Measurements from ENCODE around the gene GUF1. TPM values are rescaled to one million over a fixed set of nuclear protein-coding genes. Genes with fewer than 3 reads are reported as not detected.

The GUF1 gene
- total and polyA plus RNA-seq, 2 experiments from 2014 or later, result 15.4 to 39.9 TPM

DNA sequence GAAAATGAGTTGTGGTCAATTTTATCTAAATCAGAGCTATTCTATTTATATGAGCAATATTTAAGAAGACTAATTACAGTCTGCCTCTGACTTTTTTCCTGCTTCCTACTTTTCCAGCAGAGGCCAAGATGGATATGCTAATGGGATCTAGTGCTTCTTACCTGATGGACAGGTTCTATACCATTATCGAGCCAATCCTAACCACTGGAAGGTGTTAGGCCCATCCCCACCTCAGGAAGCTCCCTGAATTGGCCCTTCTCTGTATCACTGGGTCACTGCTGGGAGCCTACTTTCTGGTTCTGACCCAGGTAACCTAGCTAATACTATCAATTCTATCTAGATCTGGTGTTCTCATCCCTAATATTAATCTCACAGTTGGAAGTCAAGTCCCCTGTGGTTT lies 26.2 kb upstream of the GUF1 start:
- H3K4me2 ChIP-seq, result no peak overlapping the region
- H4K20me1 ChIP-seq (replicated peaks; ENCODE audit: insufficient read depth), result no peaks in the 10 kb centered on the region
- Mint-ChIP-seq H3K4me3 (no peak overlapping the region), H3K27me3 (ENCODE audit: insufficient read depth, low read depth, poor library complexity) (no peaks in the 10 kb centered on the region), H3K27ac (no peak overlapping the region), H3K36me3 (ENCODE audit: low read depth) (no peaks in the 10 kb centered on the region), H3K9me3 (no peaks in the 10 kb centered on the region), H3K4me1 (no peaks in the 10 kb centered on the region)
- H3F3A ChIP-seq (replicated peaks; ENCODE audit: low read depth), result no peaks in the 10 kb centered on the region
- TF ChIP-seq JUNB (IDR thresholded peaks at IDR 0.05; ENCODE audit: unreplicated experiment), result no peak
- no peak for TF ChIP-seq EZH2 (IDR thresholded peaks at IDR 0.05; ENCODE audit: low read depth, unreplicated experiment)
- no peak for TF ChIP-seq NANOG (IDR thresholded peaks at IDR 0.05; ENCODE audit: borderline replicate concordance)
- TF ChIP-seq, protein P1, sequence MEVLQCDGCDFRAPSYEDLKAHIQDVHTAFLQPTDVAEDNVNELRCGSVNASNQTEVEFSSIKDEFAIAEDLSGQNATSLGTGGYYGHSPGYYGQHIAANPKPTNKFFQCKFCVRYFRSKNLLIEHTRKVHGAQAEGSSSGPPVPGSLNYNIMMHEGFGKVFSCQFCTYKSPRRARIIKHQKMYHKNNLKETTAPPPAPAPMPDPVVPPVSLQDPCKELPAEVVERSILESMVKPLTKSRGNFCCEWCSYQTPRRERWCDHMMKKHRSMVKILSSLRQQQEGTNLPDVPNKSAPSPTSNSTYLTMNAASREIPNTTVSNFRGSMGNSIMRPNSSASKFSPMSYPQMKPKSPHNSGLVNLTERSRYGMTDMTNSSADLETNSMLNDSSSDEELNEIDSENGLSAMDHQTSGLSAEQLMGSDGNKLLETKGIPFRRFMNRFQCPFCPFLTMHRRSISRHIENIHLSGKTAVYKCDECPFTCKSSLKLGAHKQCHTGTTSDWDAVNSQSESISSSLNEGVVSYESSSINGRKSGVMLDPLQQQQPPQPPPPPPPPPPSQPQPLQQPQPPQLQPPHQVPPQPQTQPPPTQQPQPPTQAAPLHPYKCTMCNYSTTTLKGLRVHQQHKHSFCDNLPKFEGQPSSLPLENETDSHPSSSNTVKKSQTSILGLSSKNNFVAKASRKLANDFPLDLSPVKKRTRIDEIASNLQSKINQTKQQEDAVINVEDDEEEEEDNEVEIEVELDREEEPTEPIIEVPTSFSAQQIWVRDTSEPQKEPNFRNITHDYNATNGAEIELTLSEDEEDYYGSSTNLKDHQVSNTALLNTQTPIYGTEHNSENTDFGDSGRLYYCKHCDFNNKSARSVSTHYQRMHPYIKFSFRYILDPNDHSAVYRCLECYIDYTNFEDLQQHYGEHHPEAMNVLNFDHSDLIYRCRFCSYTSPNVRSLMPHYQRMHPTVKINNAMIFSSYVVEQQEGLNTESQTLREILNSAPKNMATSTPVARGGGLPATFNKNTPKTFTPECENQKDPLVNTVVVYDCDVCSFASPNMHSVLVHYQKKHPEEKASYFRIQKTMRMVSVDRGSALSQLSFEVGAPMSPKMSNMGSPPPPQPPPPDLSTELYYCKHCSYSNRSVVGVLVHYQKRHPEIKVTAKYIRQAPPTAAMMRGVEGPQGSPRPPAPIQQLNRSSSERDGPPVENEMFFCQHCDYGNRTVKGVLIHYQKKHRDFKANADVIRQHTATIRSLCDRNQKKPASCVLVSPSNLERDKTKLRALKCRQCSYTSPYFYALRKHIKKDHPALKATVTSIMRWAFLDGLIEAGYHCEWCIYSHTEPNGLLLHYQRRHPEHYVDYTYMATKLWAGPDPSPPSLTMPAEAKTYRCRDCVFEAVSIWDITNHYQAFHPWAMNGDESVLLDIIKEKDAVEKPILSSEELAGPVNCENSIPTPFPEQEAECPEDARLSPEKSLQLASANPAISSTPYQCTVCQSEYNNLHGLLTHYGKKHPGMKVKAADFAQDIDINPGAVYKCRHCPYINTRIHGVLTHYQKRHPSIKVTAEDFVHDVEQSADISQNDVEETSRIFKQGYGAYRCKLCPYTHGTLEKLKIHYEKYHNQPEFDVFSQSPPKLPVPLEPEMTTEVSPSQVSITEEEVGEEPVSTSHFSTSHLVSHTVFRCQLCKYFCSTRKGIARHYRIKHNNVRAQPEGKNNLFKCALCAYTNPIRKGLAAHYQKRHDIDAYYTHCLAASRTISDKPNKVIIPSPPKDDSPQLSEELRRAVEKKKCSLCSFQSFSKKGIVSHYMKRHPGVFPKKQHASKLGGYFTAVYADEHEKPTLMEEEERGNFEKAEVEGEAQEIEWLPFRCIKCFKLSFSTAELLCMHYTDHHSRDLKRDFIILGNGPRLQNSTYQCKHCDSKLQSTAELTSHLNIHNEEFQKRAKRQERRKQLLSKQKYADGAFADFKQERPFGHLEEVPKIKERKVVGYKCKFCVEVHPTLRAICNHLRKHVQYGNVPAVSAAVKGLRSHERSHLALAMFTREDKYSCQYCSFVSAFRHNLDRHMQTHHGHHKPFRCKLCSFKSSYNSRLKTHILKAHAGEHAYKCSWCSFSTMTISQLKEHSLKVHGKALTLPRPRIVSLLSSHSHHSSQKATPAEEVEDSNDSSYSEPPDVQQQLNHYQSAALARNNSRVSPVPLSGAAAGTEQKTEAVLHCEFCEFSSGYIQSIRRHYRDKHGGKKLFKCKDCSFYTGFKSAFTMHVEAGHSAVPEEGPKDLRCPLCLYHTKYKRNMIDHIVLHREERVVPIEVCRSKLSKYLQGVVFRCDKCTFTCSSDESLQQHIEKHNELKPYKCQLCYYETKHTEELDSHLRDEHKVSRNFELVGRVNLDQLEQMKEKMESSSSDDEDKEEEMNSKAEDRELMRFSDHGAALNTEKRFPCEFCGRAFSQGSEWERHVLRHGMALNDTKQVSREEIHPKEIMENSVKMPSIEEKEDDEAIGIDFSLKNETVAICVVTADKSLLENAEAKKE (CRISPR knock-in tag; IDR thresholded peaks at IDR 0.05), result no peak
- TF ChIP-seq CREB1 (CRISPR knock-in tag; IDR thresholded peaks at IDR 0.05; ENCODE audit: low read depth), result no peak
- no peak for TF ChIP-seq POLR2AphosphoS5 (IDR thresholded peaks at IDR 0.05; ENCODE audit: low read depth)
- TF ChIP-seq, protein P2, sequence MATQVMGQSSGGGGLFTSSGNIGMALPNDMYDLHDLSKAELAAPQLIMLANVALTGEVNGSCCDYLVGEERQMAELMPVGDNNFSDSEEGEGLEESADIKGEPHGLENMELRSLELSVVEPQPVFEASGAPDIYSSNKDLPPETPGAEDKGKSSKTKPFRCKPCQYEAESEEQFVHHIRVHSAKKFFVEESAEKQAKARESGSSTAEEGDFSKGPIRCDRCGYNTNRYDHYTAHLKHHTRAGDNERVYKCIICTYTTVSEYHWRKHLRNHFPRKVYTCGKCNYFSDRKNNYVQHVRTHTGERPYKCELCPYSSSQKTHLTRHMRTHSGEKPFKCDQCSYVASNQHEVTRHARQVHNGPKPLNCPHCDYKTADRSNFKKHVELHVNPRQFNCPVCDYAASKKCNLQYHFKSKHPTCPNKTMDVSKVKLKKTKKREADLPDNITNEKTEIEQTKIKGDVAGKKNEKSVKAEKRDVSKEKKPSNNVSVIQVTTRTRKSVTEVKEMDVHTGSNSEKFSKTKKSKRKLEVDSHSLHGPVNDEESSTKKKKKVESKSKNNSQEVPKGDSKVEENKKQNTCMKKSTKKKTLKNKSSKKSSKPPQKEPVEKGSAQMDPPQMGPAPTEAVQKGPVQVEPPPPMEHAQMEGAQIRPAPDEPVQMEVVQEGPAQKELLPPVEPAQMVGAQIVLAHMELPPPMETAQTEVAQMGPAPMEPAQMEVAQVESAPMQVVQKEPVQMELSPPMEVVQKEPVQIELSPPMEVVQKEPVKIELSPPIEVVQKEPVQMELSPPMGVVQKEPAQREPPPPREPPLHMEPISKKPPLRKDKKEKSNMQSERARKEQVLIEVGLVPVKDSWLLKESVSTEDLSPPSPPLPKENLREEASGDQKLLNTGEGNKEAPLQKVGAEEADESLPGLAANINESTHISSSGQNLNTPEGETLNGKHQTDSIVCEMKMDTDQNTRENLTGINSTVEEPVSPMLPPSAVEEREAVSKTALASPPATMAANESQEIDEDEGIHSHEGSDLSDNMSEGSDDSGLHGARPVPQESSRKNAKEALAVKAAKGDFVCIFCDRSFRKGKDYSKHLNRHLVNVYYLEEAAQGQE (IDR thresholded peaks at IDR 0.05; ENCODE audit: unreplicated experiment), result no peak
- TF ChIP-seq EZH2phosphoT487 (IDR thresholded peaks at IDR 0.05; ENCODE audit: unreplicated experiment), result no peak
- TF ChIP-seq, protein P3, sequence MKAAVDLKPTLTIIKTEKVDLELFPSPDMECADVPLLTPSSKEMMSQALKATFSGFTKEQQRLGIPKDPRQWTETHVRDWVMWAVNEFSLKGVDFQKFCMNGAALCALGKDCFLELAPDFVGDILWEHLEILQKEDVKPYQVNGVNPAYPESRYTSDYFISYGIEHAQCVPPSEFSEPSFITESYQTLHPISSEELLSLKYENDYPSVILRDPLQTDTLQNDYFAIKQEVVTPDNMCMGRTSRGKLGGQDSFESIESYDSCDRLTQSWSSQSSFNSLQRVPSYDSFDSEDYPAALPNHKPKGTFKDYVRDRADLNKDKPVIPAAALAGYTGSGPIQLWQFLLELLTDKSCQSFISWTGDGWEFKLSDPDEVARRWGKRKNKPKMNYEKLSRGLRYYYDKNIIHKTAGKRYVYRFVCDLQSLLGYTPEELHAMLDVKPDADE (IDR thresholded peaks at IDR 0.05), result no peak
- no peak for TF ChIP-seq ZNF331 (CRISPR knock-in tag; IDR thresholded peaks at IDR 0.05; ENCODE audit: low read depth)
- no peak for TF ChIP-seq ZNF114 (CRISPR knock-in tag; IDR thresholded peaks at IDR 0.05)
- TF ChIP-seq, protein P4, sequence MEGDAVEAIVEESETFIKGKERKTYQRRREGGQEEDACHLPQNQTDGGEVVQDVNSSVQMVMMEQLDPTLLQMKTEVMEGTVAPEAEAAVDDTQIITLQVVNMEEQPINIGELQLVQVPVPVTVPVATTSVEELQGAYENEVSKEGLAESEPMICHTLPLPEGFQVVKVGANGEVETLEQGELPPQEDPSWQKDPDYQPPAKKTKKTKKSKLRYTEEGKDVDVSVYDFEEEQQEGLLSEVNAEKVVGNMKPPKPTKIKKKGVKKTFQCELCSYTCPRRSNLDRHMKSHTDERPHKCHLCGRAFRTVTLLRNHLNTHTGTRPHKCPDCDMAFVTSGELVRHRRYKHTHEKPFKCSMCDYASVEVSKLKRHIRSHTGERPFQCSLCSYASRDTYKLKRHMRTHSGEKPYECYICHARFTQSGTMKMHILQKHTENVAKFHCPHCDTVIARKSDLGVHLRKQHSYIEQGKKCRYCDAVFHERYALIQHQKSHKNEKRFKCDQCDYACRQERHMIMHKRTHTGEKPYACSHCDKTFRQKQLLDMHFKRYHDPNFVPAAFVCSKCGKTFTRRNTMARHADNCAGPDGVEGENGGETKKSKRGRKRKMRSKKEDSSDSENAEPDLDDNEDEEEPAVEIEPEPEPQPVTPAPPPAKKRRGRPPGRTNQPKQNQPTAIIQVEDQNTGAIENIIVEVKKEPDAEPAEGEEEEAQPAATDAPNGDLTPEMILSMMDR (conservative IDR thresholded peaks at IDR 0.05; ENCODE audit: low read depth in 2 of 2), result no peak
- TF ChIP-seq STAT1 (IDR thresholded peaks at IDR 0.05; ENCODE audit: unreplicated experiment), result no peak
- H3K79me2 ChIP-seq (replicated peaks; ENCODE audit: insufficient read depth), result no peaks in the 10 kb centered on the region
- H3K4me1 ChIP-seq (ENCODE audit: insufficient read depth), result no peaks in the 10 kb centered on the region
- no peaks in the 10 kb centered on the region for H3K9me2 ChIP-seq (ENCODE audit: insufficient read depth)
- H3K36me3 ChIP-seq (ENCODE audit: insufficient read depth), result no peaks in the 10 kb centered on the region
- no peak overlapping the region for H2AFZ ChIP-seq
- peak; percentile 62 for ATAC-seq
- H3K4me3 ChIP-seq, result no peak overlapping the region
- no peak overlapping the region for H3K27ac ChIP-seq (ENCODE audit: low read depth)
- peak; percentile 20 for DNase-seq (ENCODE audit: low spot score)
- no peaks in the 10 kb centered on the region for H3K27me3 ChIP-seq (ENCODE audit: insufficient read depth)
